Measurements from ENCODE around the gene PRX.

- TF ChIP-seq USF2 (IDR thresholded peaks at IDR 0.05; ENCODE audit: low read depth, low read length) (no peak), USF2 (CRISPR knock-in tag; IDR thresholded peaks at IDR 0.05; ENCODE audit: borderline replicate concordance) (no peak), NR2F1 (CRISPR knock-in tag; IDR thresholded peaks at IDR 0.05) (no peak; a peak in 1 of 4 replicates), POLR2AphosphoS5 (IDR thresholded peaks at IDR 0.05; ENCODE audit: low read depth, low read length) (peak; percentile 97), MYC (CRISPR knock-in tag; IDR thresholded peaks at IDR 0.05; ENCODE audit: borderline replicate concordance) (no peak), CTCF (CRISPR knock-in tag; IDR thresholded peaks at IDR 0.05) (peak; percentile 78), RFXANK (CRISPR knock-in tag; IDR thresholded peaks at IDR 0.05) (peak; percentile 79; the same call in 1 of the 2 replicates), ZNF639 (CRISPR knock-in tag; conservative IDR thresholded peaks at IDR 0.05) (no peak), HDAC2 (CRISPR knock-in tag; IDR thresholded peaks at IDR 0.05) (peak; percentile 11; the same call in 1 of the 2 replicates), ARNT2 (CRISPR knock-in tag; IDR thresholded peaks at IDR 0.05; ENCODE audit: low read depth) (no peak), FOXO1 (CRISPR knock-in tag; IDR thresholded peaks at IDR 0.05) (no peak), ZNF24 (IDR thresholded peaks at IDR 0.05) (no peak), ZNF704 (CRISPR knock-in tag; IDR thresholded peaks at IDR 0.05; ENCODE audit: borderline replicate concordance) (no peak; the same call in 1 of the 2 replicates), CBFB (CRISPR knock-in tag; IDR thresholded peaks at IDR 0.05) (no peak)
These were observed 12.5 kb upstream of the PRX start, which contains the start of gene SERTAD1 for GRCh38 chr19:40425450-40426287.

Data from HepG2 (cell line).